Trophoblast cell (in vitro differentiated cells and primary cell): Measurements from ENCODE around the gene RPP30.

ENCODE experiments used
- DNase-seq, 2 donors: peaks; one replicate each; pipeline ENCODE4 v3.0.0-alpha.2; 2016
- H2AFZ ChIP-seq: 2 replicates; pipeline ENCODE4 v1.6.1; 2013; ENCODE audit warnings: low read length, moderate library complexity, mild to moderate bottlenecking; ENCODE audit not compliant: insufficient read depth, poor library complexity
- H2AK5ac ChIP-seq: 2 replicates; pipeline ENCODE4 v1.6.1; 2013; ENCODE audit warnings: mild to moderate bottlenecking, low read length
- H2BK120ac ChIP-seq: 2 replicates; pipeline ENCODE4 v1.6.1; 2013; ENCODE audit warnings: low read length, mild to moderate bottlenecking, moderate library complexity; ENCODE audit not compliant: insufficient read depth, poor library complexity
- H2BK12ac ChIP-seq: 2 replicates; pipeline ENCODE4 v1.6.1; 2013; ENCODE audit warnings: mild to moderate bottlenecking, low read length, moderate library complexity
- H2BK5ac ChIP-seq: 2 replicates; pipeline ENCODE4 v1.6.1; 2013; ENCODE audit warnings: low read length, low read depth, moderate library complexity, mild to moderate bottlenecking; ENCODE audit not compliant: poor library complexity
- H3K14ac ChIP-seq: 2 replicates; pipeline ENCODE4 v1.6.1; 2013; ENCODE audit warnings: mild to moderate bottlenecking, low read length
- H3K18ac ChIP-seq: 2 replicates; pipeline ENCODE4 v1.6.1; 2013; ENCODE audit warnings: mild to moderate bottlenecking, low read length
- H3K23ac ChIP-seq: 2 replicates; pipeline ENCODE4 v1.6.1; 2013; ENCODE audit warnings: low read length
- H3K27ac ChIP-seq: 2 replicates; pipeline ENCODE4 v1.5.1; 2013; ENCODE audit warnings: low read depth, mild to moderate bottlenecking, inconsistent platforms, low read length, moderate library complexity
- H3K27me3 ChIP-seq: 2 replicates; pipeline ENCODE4 v1.6.1; 2013; ENCODE audit warnings: inconsistent platforms, mild to moderate bottlenecking, low read length, moderate library complexity; ENCODE audit not compliant: insufficient read depth
- H3K36me3 ChIP-seq, 2 experiments: 1 replicate in 1 of 2; 2 replicates in 1 of 2; pipeline ENCODE4 v1.6.1; 2013; ENCODE audit warnings: low read length in 2 of 2, mild to moderate bottlenecking in 2 of 2, moderate library complexity in 1 of 2; ENCODE audit not compliant: insufficient read depth in 2 of 2, control insufficient read depth in 1 of 2
- H3K4ac ChIP-seq: 2 replicates; pipeline ENCODE4 v1.6.1; 2013; ENCODE audit warnings: low read depth, mild to moderate bottlenecking, low read length, moderate library complexity
- H3K4me1 ChIP-seq, 2 experiments: 1 replicate in 1 of 2; 2 replicates in 1 of 2; pipeline ENCODE4 v1.6.1; 2013; ENCODE audit warnings: low read length in 2 of 2, mild to moderate bottlenecking in 2 of 2, moderate library complexity in 1 of 2; ENCODE audit not compliant: insufficient read depth in 2 of 2, control insufficient read depth in 1 of 2
- H3K4me2 ChIP-seq: 2 replicates; pipeline ENCODE4 v1.6.1; 2013; ENCODE audit warnings: inconsistent platforms, mild to moderate bottlenecking, low read length, moderate library complexity
- H3K4me3 ChIP-seq: 2 replicates; pipeline ENCODE4 v1.5.1; 2013; ENCODE audit warnings: mild to moderate bottlenecking, low read depth, low read length, inconsistent platforms
- H3K79me1 ChIP-seq: one replicate; pipeline ENCODE4 v1.6.1; 2013; ENCODE audit warnings: low read length
- H3K79me2 ChIP-seq: 2 replicates; pipeline ENCODE4 v1.6.1; 2013; ENCODE audit warnings: low read length, mild to moderate bottlenecking; ENCODE audit not compliant: control insufficient read depth, insufficient read depth, poor library complexity
- H3K9ac ChIP-seq: 2 replicates; pipeline ENCODE4 v1.6.1; 2013; ENCODE audit warnings: mild to moderate bottlenecking, low read length
- H3K9me3 ChIP-seq: 2 replicates; pipeline ENCODE4 v1.6.1; 2013; ENCODE audit warnings: low read depth, mild to moderate bottlenecking, control low read depth, inconsistent platforms, low read length; ENCODE audit not compliant: insufficient read depth
- H4K12ac ChIP-seq: 2 replicates; pipeline ENCODE4 v1.6.1; 2013; ENCODE audit warnings: low read depth, mild to moderate bottlenecking, low read length, moderate library complexity
- H4K8ac ChIP-seq: 2 replicates; pipeline ENCODE4 v1.6.1; 2013; ENCODE audit warnings: low read depth, mild to moderate bottlenecking, low read length, moderate library complexity
- H4K91ac ChIP-seq: one replicate; pipeline ENCODE4 v1.6.1; 2013; ENCODE audit warnings: low read depth, mild to moderate bottlenecking, low read length, moderate library complexity
- WGBS: extraction: QIAGEN DNeasy Blood & Tissue Kit; methylation state at CpG from one replicate; pipeline ENCODE4 v1.1.7; 2013; ENCODE audit warnings: missing lambda C conversion rate; ENCODE audit not compliant: insufficient read length, insufficient coverage; ENCODE audit errors: extremely low coverage; 5-methylcytosine and 5-hydroxymethylcytosine counted together

The RPP30 gene

DNA sequence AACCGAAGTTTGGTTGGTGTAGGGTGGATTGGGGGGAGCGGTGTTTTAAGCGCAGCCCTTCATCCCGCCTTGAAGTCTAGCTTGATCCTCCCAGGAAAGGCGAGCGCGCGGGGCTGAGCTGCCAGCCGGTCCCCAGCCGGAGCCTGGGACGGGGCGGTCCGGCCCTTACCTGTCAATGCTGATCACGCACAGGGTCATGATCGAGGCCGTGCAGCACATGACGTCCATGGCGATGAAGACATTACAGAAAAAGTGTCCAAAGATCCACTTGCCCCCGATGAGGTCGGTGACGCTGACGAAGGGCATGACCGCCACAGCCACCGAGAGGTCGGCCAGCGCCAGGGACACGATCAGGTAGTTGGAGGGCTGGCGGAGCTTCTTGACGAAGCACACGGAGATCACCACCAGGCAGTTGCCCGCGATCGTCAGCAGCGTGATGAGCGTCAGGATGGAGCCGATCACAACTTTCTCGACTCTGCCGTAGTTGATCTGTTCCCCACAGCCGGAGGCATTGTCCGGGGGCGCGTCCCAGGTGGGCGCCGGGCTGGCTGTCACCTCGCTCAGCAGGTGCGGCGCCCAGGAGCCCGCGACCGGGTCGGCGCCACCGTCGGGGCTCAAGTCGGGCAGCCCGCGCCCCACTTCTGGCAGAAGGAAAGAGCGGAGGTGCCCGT lies 14.7 kb upstream of the RPP30 start:
- DNase-seq: no peak
- Histone ChIP-seq H3K9me3 (no peaks in the 10 kb centered on the region), H2BK120ac (no peak overlapping the region), H3K79me2 (peaks cover 2% of the 10 kb centered on the region), H3K79me1 (peaks cover 4% of the 10 kb centered on the region), H3K4me3 (peak overlapping the region; percentile 82), H4K91ac (no peak overlapping the region), H4K8ac (no peak overlapping the region), H3K4me1 (peaks cover 0 to 6% of the 10 kb centered on the region in 2 experiments), H2AK5ac (no peak overlapping the region), H2BK5ac (no peak overlapping the region), H2BK12ac (no peak overlapping the region), H3K14ac (no peak overlapping the region), H3K4ac (no peak overlapping the region), H4K12ac (no peak overlapping the region), H3K27ac (no peak overlapping the region), H2AFZ (peak overlapping the region; percentile 98), H3K36me3 (no peaks in the 10 kb centered on the region), H3K18ac (no peak overlapping the region), H3K4me2 (peak overlapping the region; percentile 82), H3K23ac (no peak overlapping the region), H3K27me3 (peaks cover 11% of the 10 kb centered on the region), H3K9ac (no peak overlapping the region)
- WGBS: no CpG with 5 or more reads among the region's 59 CpGs

DNA sequence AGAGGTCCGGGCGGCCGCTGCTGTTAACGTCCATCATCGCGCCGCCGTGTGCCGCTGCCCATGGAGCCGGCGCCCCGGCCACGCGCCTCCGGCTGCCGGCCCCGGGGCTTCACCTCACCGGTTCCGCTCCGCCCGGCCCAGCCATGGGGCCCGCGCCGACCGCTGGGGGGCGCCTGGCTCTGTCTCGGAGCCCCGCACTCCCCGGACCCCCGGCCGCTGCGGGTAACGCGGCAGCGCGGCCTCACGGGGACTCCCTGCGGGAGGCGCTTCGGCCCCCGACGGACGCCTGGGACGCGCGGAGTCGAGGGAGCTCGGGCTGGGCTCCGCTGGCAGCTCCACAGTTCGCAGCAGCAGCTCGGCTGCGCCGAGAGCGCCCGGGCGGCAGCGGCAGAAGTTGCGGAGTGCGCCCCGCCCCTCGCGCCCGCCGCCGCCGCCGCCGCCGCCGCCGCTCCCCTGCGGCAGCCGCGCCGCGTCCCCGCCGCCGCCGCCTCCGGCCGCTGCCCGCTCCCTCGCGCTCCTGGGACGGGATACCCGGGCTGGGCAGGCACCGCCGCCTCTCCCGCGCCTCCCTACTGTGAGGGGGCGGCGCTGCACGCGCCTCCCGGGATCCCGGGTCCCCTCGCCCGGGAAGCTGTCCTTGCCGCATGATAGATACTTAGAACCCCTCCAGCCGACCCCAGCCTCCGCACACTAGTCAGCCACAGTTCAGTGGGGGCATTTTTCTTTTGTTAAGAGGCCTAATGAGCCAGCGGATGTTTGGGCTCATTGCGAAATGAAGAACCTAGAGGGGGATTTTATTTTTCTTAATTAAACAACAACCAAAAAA lies 13.9 kb upstream of the RPP30 start, which contains the start of gene HTR7:
Gene HTR7, minus strand, starts transcription at position 405 of the 826 bp plus-strand sequence. Its CDS starts 368 bp downstream, at position 37.
- H2BK120ac ChIP-seq: peak within 1 kb of the TSS; percentile 84
- H3K9me3 ChIP-seq: no peaks in the 10 kb centered on the region
- no peaks in the 10 kb centered on the region for H3K36me3 ChIP-seq
- peaks cover 11% of the 10 kb centered on the region for H3K27me3 ChIP-seq
- H2BK5ac ChIP-seq: no peak within 1 kb of the TSS
- H2BK12ac ChIP-seq: peak within 1 kb of the TSS; percentile 85
- H2AFZ ChIP-seq: peak within 1 kb of the TSS; percentile 98
- DNase-seq: peak; percentile 50 to 54
- H3K14ac ChIP-seq: peak within 1 kb of the TSS; percentile 53
- peak within 1 kb of the TSS; percentile 88 for H3K18ac ChIP-seq
- H4K91ac ChIP-seq: peak within 1 kb of the TSS; percentile 82
- H3K27ac ChIP-seq: no peak within 1 kb of the TSS
- no peak within 1 kb of the TSS for H3K4ac ChIP-seq
- H3K4me2 ChIP-seq: peak within 1 kb of the TSS; percentile 82
- WGBS: no CpG with 5 or more reads among the region's 104 CpGs
- H2AK5ac ChIP-seq: no peak within 1 kb of the TSS
- peaks cover 2% of the 10 kb centered on the region for H3K79me2 ChIP-seq
- peaks cover 0 to 6% of the 10 kb centered on the region in 2 experiments for H3K4me1 ChIP-seq
- H3K9ac ChIP-seq: peak within 1 kb of the TSS; percentile 69
- H3K4me3 ChIP-seq: peak within 1 kb of the TSS; percentile 82
- no peak within 1 kb of the TSS for H3K23ac ChIP-seq
- H3K79me1 ChIP-seq: peaks cover 4% of the 10 kb centered on the region
- H4K12ac ChIP-seq: no peak within 1 kb of the TSS
- H4K8ac ChIP-seq: peak within 1 kb of the TSS; percentile 71

DNA sequence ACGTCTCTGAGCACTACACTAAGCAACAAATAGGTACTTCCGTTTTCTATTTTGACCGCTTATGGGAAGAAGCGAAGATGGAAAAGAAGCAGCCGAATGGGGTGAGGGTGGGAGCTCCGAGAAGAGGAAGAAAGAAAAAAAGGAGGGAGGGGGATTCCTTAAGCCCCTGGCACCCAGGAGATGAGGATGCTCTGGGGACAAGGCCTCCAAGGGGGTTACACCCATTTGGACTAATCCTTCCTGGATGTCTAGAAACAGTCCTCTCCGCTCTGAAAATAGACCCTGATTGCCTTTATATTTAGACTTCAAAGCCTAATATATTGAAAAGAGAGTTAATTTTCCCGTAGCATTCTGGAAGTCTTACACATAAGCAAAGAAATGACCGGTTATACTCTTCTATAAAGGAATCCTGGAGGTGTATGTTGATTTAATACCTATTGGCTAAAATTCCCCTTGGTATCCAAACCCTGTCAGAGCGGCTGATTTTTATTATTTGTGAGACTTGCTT lies 13.3 kb upstream of the RPP30 start:
- Histone ChIP-seq H3K18ac (no peak overlapping the region), H4K12ac (no peak overlapping the region), H2BK120ac (no peak overlapping the region), H3K23ac (no peak overlapping the region), H3K79me2 (peaks cover 2% of the 10 kb centered on the region), H2AFZ (no peak overlapping the region), H3K4me3 (no peak overlapping the region), H3K27ac (no peak overlapping the region), H3K14ac (no peak overlapping the region), H4K91ac (no peak overlapping the region), H4K8ac (no peak overlapping the region), H3K36me3 (no peaks in the 10 kb centered on the region), H3K4ac (no peak overlapping the region), H2AK5ac (no peak overlapping the region), H3K9ac (no peak overlapping the region), H3K27me3 (peaks cover 11% of the 10 kb centered on the region), H2BK5ac (no peak overlapping the region), H3K9me3 (no peaks in the 10 kb centered on the region), H3K4me2 (peak overlapping the region; percentile 77), H2BK12ac (no peak overlapping the region), H3K79me1 (peaks cover 4% of the 10 kb centered on the region), H3K4me1 (peaks cover 0 to 6% of the 10 kb centered on the region in 2 experiments)
- DNase-seq: no peak
- WGBS: no CpG with 5 or more reads among the region's 10 CpGs

DNA sequence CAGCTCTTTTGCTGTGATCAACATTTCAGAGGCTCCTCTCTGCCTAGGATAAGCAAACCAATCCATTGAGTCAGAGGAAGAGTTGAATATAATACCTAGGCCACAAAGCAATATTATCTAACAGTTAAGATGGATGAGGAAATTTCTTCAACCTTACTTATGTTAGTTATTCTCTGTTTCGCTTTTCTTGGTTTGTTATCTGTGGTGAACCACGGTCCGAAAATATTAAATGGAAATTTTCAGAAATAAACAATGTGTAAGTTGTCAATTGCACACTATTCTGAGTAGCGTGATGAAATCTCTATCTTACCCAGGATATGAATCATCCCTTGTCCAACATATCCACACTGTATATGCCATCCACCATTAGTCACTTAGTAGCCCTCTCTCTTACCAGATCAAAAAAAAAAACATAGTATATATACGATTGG lies 12.4 kb upstream of the RPP30 start:
- H2AFZ ChIP-seq: no peak overlapping the region
- H3K9ac ChIP-seq: no peak overlapping the region
- peaks cover 2% of the 10 kb centered on the region for H3K79me2 ChIP-seq
- no peak overlapping the region for H3K4me2 ChIP-seq
- H3K18ac ChIP-seq: no peak overlapping the region
- H3K23ac ChIP-seq: no peak overlapping the region
- H3K14ac ChIP-seq: no peak overlapping the region
- H3K4me3 ChIP-seq: no peak overlapping the region
- H3K27me3 ChIP-seq: peaks cover 11% of the 10 kb centered on the region
- no peak overlapping the region for H2BK120ac ChIP-seq
- H3K9me3 ChIP-seq: no peaks in the 10 kb centered on the region
- no peak overlapping the region for H2BK5ac ChIP-seq
- no peak overlapping the region for H3K4ac ChIP-seq
- H4K91ac ChIP-seq: no peak overlapping the region
- no peak overlapping the region for H2BK12ac ChIP-seq
- peak in 1 of 2 donors; percentile 26 for DNase-seq
- no peak overlapping the region for H2AK5ac ChIP-seq
- H3K79me1 ChIP-seq: peaks cover 4% of the 10 kb centered on the region
- H4K12ac ChIP-seq: no peak overlapping the region
- no CpG with 5 or more reads among the region's 5 CpGs for WGBS
- no peak overlapping the region for H3K27ac ChIP-seq
- H4K8ac ChIP-seq: no peak overlapping the region
- H3K36me3 ChIP-seq: no peaks in the 10 kb centered on the region
- peaks cover 0 to 6% of the 10 kb centered on the region in 2 experiments for H3K4me1 ChIP-seq
